ENCODE data around the gene ARMC9.

- TF ChIP-seq CTCF (IDR thresholded peaks at IDR 0.05): no peak
- TF ChIP-seq POLR2A (IDR thresholded peaks at IDR 0.05): no peak
- no peak for TF ChIP-seq EP300 (IDR thresholded peaks at IDR 0.05)
Observed at GRCh38 chr2:231163414-231164095, 34.9 kb upstream of the ARMC9 start.

Data from ovary (tissue), 3 donors.